HG03139 (cell line): ENCODE measurements around the gene ATF7.
"Not testable (repeated sequence)": the region's sequence is repeated elsewhere in the genome, so short reads cannot be mapped to it uniquely, and the experiment has no call there.

Source experiments
- ATAC-seq: cut with Tn5 transposase; IDR thresholded peaks from one replicate; pipeline ENCODE4 v1.9.1; 2021; ENCODE audit not compliant: unreplicated experiment

ATF7 gene

DNA sequence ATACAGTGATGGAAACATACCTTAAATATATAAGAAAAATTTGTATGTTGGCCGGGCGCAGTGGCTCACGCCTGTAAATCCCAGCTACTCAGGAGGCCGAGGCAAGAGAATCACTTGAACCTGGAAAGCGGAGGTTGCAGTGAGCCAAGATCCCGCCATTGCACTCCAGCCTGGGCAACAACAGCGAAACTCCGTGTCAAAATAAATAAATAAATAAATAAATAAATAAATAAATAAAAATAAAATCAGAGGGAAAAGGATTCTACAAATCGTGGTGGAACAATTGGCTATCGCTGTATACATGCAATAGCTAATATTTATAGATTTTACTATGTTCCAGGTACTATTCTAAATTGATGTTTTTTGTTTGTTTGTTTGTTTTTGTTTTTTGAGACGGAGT is 1.7 kb upstream of the ATF7 start:
- ATAC-seq = no peak

DNA sequence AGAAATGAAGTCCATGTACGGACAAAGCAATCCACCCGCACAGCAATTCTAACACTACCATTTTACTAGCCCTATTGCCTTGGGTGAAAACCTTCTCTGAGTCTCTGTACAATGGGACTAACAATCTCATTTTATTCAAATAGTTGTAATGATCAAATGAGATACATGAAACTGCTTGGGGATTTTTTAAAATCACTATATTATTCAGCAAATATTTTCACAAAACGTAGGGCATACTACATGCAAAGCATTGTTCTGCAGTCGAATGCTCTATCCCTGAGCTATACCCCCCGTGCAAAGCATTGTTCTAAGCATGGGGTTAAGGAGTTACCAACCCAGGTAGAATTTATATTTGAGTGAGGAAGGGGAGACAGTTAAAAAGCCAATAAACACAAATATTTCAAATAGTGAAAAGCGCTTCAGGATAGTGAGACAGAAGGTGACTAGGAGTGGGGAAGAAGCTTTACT is 554 bp upstream of the ATF7 start:
- no peak for ATAC-seq

DNA sequence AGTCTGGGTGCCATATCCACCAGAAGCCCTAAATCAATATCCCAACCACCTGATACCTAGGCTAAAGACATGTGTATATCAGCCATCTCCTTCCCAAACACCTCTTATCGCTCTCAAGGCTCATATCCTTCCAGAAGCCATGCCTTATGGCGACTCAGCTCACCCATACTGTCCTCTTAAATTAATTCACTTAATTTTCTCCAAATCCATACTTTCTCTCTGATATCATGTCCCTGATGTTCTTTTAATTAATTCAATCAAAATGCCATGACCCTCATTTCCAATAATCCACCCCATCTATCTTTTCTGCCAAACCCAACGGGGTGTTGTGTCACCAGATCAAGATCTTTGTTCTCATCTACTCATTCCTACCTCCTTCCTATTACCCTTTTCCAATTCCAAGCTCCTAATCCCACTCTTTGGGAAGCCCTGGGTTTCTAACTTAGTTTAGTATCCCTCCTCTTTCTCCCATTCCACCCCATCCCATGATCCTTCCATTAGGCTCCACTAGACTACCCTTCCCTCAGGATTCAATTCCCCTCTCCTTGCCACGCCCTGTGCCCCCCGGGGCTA is 723 bp downstream of the ATF7 start:
- ATAC-seq = no peak

DNA sequence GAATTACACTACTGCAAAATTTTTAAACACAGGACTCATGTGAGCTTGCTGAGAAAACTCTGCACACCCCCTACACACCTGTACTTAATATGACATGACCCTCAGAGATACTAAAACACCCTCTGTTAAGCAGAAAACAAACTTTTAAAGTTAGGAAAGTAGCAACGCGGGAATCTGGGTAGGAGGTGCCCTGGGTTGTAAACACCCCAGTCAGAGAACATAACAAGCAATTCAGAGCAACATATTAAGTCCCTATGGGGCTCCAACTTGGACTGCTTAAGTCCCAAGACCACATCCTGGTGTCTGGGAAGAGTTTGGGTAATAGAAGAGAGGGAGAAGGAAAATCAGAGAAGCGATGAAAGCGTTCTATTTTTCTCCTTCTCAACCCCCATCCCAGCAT is 1.2 kb downstream of the ATF7 start:
- ATAC-seq = no peak

DNA sequence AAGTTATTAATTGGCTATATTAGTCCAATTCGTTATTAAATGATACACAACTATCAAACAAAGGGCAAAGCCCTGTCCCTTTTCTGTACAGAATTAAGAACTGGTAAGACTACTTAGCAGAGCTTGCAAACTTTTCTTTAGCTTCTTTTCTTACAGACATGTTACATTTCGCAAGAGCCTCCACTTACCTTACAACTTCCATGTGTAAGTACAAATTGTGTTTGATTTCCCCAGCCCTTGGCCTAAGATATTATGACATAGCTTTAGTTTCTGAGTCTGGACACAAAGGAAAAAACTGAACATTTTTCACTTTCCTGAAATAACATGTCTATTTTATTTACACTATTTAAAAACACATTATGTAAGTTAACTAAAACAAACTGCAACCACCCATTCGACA is 1.7 kb downstream of the ATF7 start:
- no peak for ATAC-seq

DNA sequence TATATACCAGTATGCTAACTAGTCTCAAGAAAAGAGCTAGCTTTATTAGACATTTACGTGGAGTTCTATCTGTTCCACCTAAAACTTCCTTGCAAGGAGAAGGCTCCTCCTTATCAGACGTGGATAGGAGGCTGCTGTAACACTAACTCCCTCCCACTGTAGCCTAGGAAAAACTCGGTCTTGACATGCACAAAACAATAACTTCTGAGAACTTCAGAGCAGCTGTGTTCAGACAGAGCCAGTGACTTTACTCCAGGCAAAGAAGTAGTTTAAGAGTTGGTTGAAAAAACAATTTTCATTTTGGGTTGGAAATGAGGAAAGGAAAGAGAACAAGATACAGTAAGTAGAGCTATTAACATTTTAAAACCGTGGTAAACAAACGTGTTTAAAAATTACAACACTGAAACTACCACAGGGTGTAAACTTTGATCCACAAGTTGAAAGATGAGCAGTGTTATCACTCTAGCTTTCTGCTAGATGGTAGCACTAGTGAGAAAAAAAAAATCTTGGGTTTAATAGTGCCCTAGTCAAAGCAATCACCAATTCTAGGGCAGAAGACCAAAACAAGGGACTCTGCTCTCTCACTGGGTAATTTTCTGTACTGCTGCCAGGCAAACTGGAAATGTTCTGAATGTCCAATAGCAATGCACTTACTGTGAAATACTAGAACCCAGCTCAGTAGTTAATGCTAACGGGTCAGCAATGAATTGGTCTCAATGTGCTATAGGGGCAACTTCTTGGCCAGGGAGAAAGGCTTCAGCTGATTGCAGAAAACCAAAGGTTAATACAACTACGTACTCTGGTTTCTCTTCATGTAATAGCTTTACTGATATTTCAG is 2.4 kb downstream of the ATF7 start:
- no peak for ATAC-seq

DNA sequence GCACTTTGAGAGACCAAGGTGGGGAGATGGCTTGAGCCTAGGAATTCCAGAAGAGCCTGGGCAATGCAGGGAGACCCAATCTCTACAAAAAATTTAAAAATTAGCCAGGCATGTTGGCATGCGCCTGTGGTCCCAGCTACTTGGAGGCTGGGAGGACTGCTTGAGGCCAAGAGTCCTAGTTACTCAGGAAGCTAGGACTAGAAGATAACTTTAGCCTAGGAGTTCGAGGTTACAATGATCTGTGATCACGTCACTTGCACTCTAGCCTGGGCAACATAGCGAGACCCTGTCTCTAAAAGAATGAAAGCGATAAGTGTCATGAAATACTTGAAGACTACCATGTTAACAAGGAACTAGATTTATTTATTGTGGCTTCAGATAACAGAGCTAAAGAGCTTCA is 3.5 kb downstream of the ATF7 start:
- ATAC-seq = no peak

DNA sequence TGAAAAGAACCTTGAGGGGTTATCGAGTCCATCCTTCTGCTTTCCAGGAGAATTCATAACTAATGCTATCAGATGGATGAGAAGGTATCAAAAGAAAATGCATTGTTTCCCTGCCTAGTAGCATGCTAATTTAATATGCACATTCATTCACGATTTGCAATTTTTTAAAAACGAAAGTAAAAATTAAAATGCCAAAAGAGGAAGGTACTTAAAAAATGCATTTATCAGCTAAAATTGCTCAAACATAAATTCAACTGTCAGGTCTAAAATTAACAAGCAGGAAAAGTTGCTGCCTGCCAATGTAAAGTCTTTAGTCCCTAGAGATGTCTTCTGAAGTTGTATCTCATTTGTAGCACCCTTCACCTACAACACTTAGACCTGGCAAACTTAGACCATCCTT is 7.9 kb downstream of the ATF7 start:
- no peak for ATAC-seq

DNA sequence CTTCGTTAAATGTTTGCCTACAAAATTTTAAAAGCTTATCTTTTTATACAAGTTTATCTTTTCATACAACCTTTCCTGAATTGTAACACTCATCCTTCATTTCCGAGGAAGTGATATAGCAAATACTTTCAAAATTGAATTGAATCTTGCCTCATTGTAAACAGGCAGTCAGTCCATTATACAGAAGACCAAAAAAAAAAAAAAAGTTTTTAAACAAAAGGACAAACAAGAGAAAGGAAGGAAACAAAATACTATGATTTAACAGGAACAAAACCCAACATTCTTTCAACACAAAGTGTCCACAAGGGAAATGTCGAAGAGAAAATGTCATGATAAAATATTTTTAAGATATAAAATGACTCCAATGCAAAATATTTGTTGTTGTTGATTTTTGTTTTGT is 8.5 kb downstream of the ATF7 start:
- ATAC-seq = no peak

DNA sequence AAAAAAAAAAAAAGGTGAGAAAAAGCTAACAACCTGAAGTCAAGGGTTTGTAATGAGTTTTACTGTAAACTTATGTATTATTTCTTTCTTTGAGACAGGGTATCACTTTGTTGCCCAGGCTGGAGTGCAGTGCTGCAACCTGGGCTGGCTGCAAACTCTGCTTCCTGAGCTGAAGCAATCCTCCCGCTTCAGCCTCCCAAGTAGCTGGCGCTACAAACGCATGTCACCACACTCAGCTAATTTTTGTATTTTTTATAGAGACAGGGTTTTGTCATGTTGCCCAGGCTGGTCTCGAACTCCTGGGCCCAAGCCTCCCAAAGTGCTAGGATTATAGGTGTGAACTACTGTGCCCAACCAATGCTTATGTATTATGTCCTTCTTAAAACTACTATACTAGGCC is 9.2 kb downstream of the ATF7 start:
- no peak for ATAC-seq

DNA sequence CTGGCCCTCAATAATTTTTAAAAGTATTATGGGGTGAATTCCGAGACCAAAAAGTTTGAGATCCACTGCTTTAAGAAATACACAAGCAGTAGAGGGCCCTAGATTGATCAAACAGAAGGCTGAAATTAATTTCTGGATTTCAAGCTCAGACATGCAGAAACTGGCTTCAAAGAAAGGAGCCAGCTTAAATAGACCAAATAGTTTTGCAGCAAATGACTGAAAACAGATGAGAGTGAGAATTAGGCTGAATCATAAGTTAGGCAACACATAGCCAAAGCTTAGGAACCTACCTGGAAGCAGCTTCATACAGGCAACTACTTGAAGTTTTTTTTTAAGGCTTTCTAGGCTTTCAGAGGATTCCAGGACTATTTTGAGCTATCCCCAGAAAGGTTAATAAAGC is 12.4 kb downstream of the ATF7 start:
- no peak for ATAC-seq

DNA sequence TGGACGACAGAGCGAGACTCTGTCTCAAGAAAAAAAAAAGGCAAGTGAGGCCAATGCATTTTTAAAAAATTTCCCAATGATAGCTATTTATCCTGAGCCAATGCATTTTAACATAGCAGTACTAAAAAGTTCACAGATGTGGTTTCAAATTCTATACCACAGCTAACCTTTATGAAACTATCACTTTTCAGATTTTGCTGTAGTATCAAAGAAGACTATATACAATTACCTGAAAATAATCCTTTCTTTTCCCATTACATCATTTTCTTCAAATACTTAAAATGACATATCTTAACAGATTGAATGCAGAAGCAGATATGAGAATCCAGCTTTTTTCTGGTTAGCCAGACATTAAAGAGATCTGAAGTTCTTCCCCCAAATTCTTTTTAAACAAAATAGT is 13.2 kb downstream of the ATF7 start:
- ATAC-seq = no peak

DNA sequence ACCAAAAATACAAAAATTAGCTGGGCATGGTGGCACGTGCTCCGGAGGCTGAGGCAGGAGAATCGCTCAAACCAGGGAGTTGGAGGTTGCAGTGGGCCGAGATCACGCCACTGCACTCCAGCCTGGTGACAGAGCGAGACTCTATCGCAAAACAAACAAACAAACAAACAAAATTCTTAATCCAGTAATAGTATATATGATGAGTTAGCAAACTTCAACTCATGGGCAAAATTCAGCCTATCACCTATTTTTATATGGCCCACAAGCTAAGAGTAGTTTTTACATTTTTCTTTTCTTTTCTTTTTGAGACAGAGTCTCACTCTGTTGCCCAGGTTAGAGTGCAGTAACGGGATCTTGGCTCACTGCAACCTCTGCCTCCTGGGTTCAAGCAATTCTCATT is 14.9 kb downstream of the ATF7 start:
- no peak for ATAC-seq

DNA sequence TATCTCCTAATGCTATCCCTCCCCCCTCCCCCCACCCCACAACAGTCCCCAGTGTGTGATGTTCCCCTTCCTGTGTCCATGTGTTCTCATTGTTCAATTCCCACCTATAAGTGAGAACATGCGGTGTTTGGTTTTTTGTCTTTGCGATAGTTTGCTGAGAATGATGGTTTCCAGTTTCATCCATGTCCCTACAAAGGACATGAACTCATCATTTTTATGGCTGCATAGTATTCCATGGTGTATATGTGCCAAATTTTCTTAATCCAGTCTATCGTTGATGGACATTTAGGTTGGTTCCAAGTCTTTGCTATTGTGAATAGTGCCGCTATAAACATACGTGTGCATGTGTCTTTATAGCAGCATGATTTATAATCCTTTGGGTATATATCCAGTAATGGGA is 19.5 kb downstream of the ATF7 start:
- not testable (repeated sequence) for ATAC-seq

DNA sequence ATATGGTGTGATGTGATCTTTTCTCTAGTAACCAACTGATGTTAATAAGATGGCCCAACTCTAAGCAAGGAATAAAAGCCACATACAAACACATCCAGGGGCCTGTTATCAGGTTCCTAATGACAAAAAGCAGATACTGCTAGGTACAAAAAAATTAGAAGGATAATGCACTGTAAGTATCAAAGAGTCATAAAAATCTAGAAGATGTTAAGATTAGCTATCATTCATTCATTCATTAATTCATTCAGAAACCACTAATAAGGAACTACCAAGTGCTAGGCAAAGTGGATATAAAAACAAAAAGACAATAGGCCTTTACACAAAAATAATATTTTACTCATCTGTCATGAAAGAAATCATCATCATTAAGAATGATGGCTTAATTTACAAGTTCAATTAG is 21.6 kb downstream of the ATF7 start:
- ATAC-seq = no peak

DNA sequence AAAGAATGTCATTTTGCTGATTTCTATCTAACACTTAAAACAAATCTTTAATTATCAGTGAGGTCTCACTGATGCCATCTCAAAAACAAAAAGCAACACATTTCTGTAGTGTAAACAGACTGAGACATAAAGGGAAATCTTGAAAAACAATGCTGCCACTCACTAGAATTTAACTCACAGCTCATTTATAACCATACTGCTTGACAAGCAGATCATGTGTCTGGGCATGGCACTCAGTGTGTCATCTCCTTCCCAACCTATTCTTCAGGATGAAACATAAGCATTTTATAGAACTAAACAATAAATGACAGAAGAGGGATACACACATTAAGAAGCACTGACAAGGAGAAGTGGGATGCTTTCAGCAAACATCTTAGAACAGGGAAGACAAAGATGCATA is 22.4 kb downstream of the ATF7 start:
- no peak for ATAC-seq

DNA sequence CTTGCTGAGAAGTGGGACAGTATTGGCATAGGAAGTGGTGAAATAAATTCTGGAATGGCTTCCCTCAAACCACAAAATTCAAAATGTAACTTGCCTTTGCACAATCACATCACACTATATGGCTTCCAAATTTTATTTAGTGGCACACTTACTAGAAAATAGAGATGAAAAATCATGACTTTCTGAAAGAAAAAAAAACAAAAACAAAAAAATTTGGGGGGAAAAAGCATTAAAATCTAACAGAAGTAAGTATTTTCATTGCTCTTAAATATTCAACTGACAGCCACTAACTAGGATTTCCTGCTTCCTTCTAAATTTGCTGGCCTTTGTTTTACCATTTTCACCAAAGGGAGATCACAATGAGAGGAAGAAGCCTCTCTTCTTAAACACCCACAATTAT is 23.0 kb downstream of the ATF7 start:
- ATAC-seq = no peak

DNA sequence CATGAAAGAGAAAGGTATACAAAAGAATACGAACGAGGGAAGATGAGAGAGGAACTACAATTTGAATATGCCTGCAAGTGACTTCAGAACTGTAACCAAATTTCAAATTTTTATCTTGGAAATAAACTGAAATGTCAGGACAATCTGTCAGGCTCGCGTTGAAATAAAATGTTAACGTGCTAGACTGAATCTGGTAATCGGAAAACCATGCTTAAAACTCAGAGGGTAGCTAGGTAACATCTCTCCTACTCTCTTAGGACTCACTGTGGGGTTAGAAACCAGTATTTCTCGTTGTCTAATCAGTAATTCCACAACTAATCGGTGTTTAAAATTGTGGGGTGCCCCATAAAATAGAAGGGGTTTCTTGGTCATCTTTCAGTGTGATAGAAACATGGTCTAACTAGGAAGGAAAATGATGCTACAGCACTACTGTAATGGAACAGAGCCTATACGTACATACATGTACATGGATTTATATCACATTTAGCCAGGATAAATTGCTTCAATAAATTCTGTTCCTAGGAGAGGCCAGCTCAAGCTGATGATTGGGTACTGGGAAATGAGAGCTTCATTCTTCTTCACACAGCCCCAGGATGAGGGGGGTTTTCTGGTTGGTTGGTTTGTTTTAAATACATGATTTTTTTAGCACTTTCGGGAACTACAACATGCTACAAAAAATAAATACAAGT is 23.9 kb downstream of the ATF7 start:
- ATAC-seq = no peak

DNA sequence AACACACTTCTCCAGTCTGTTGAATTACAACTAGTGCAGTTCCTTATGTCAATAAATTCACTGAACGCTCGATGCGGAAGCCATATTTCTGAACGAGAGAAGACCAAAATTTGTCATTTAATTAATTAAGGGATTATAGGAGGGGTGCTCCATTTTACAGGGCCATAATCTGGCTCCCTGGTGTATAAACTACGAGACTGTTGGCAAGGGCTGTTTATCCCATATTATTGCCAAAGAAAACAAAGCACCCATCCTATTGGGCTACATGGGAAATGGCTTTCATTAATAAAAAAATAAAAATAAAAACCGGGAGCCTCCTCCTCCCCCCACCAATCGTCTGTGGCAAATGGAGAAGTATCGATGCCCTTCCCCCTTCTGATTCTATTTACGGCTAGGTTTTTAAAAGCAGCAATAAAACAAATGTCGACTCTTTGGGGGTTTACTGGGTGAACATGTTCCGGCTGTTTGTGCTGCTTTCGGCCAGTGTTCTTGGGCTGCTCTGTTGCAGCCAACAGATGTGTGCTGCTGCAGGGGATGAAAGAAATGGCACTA is 24.8 kb downstream of the ATF7 start:
- no peak for ATAC-seq

DNA sequence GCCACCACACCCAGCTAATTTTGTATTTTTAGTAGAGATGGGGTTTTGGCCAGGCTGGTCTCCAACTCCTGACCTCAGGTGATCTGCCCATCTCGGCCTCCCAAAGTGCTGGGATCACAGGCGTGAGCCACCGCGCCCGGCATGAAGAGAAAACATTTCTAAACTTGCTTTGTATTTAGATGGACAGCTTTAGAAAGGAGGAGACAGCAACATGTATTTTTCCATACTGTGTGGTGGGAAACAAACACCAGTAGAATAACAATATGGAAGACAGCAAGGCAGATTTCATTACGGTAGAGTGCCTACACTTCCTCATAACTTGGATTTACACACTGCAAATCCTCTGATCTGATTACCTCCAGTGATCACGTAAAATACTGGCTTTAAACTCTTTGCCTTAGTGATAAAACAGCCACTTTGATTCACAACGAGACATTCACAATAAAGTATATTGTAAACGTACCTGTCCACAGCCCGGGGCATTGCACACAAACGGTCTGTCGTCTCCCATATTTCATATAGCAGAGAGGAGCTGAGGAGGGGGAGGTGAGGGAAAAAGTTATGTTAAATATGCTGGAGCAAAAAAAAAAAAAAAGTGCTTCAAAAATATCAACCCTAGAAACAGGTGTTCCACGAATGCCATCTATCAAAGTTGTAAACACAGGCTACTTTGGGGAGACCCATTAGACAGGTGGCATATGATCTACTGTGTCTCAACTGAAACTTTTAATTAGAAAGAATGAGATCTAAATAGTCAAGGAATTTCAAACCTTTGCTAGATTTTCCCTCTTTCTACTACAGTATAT is 25.5 kb downstream of the ATF7 start:
- ATAC-seq = no peak

DNA sequence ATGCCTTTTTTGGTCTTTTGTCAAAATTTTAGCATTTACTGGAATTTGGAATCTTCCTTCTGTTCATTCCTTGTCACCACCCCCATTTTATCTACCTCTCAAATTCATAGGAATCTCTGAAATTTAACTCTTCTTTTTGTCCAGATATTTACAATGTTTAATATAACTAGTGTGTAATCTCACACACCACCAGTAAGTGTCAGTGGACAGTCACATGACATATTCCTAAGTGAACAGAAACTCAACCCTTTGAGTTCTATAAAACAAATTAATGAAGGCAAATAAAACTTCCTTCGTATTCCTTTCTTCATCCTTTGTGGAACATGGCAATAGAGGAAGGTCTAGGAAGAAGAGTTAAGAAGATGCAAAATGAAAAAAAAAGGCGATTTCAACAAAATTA is 26.6 kb downstream of the ATF7 start:
- no peak for ATAC-seq
